HL-60/S4 (cell line): ENCODE results near the gene CLMN.

ENCODE experiments used
- in situ Hi-C: fragments of 300-500 bp; cut with MboI; formaldehyde crosslinking; loops from 2 replicates; pipeline ENCODE4 v1.14.3; 2022; ENCODE audit warnings: low sequenced_read_pairs

Gene CLMN

DNA sequence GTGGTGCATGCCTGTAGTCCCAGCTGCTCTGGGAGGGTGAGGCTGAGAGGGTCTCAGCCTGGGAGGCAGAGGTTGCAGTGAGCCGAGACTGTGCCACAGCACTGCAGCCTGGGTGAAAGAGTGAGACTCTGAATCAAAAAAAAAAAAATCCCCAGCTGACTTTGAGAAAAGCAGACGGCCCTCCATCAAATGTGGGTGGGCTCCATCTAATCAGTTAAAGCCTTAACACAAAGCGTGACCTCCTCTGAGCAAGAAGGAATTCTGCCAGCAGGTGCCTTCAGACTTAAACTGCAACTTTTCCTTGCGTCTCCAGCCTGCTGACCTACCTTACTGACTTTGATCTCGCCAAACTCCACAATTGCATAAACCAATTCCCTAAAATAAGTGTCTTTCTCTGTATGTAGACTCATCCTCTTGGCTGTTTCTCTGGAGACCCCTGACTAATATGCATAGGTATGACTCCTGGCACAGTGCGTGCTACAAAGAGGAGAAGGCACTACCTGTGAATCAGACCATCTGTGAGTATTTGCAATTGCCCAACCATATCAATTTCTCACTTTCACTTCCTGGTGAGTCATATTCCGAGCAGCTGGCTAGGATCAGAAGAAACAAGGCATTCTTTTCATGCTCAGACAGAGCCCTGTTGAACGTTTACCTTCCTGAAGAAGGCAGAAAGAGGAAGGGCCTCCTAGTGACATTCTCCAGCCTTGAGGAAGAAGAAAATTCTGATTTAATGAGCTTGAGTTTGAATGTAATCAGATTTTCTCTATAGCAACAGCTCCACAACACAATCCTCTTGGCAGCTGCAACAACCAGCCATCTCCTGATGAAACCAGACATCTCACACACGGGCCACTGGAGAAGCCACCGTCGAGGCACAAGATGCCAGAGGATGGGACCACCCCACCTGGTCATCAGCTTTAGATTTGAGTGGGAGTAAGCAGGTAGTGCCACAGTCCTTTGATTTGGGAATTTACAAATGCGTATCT is 54.3 kb downstream of the CLMN start:
- in situ Hi-C loops: no loop called here

DNA sequence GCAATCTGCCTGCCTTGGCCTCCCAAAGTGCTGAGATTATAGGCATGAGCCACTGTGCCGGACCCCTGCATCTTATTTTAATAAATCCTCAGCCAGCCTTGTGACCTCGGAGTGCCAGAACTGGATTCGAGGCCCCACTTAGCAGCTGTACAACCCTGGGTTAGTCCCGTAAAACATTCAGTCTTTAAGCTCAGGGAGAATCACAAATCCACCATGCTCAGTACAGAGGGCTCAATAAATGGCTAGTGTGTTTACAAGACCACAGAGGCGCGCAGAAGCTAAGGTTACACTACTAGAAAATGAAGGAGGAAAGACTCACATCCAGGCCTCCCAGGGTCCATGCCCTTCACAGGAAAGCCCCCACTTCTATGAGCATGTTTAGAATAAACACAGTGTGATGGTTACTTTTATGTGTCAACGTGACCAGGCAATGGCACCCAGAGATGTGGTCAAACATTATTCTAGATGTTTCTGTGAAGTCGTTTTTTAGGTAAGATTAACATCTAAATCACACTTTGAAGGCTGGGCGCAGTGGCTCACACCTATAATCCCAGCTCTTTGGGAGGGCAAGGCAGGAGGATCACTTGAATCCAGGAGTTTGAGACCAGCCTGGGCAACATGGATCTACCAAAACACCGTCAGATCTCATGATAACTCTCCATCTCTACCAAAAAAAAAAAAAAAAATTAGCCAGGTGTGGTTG is 55.3 kb downstream of the CLMN start:
- in situ Hi-C loops: no loop called here

DNA sequence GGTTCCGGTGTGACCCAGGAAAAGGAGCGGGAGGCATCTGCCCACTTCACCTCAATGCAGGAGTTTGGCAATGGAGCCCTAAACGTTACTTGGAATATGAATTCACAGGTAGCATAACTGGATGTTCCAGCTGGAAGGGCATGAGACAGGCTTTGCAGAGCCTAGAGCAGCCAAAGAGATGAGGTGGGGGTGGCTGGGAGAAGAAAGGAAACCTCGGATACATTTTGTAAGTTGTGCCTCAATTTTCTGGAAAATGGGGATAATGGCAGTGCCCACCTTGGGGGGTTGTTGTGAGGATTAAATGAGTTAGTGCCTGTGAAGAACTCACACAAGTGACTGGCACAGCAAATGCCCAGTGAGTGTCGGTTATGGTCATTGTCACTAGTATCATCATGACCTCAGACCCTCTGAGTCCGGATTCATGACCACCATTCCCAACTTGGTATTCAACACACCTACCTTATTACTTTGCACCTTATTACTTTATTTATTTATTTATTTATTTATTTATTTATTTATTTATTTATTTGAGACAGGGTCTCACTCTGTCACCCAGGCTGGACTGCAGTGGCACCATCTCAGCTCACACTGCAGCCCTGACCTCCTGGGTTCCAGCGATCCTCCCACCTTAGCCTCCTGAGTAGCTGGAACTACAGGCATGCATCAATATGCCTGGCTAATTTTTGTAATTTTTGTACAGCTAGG is 56.0 kb downstream of the CLMN start:
- in situ Hi-C loops: no loop called here

DNA sequence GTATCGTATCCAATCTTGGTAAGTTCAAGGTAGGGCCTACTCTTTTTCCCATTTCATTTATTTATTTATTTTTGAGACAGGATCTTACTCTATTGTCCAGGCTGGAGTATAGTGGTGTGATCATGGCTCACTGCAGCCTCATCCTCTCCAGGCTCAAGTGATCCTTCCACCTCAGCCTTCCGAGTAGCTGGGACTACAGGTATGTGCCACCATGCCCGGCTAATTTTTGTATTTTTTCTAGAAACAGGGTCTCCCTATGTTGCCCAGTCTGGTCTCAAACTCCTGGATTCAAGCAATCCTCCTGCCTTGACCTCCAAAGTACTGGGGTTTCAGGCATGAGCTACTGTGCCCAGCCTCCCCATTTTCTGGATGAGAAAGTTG is 57.2 kb downstream of the CLMN start:
- in situ Hi-C loops: no loop called here

DNA sequence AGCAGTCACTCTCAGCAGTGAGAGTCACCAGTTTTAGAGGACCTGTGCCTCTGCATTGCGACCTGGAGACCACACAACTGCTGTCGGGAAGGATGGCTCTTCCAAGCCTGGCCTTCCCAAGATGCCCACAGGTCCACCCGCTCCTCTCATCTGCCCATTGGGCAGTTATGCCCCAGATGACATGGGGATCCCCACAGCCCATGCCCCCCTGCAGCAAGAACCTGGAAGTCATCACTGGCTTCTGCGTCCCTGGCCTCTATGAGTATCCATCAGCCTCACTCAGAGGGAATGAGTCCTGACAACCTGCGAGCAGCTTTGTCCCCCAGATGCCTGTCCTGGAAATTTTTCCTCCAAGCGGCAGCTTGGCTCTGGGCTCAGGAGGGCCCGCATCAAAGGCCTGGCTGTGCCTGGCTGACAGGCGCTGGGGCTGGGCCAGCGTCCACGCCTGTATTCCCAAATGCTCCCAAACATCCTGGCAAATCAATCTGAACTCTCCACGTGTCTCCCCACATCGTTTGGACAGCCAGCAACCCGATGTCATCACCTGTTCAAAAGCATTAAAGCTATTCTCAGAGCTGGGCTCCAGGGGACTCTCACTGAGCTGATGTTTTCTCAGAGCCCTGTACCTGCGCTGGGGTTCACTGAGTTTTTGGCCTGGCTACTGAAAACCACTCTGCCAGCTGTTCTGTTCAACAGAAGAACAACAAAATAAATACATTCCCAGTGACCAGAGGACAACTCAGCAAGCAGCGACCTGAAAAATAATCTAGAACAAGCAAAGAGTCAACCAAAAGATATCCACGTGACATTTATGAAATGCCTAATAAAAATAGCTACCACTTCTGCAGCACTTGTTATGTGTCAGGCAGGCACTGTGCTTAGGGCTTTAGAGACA is 57.8 kb downstream of the CLMN start:
- in situ Hi-C loops: no loop called here

DNA sequence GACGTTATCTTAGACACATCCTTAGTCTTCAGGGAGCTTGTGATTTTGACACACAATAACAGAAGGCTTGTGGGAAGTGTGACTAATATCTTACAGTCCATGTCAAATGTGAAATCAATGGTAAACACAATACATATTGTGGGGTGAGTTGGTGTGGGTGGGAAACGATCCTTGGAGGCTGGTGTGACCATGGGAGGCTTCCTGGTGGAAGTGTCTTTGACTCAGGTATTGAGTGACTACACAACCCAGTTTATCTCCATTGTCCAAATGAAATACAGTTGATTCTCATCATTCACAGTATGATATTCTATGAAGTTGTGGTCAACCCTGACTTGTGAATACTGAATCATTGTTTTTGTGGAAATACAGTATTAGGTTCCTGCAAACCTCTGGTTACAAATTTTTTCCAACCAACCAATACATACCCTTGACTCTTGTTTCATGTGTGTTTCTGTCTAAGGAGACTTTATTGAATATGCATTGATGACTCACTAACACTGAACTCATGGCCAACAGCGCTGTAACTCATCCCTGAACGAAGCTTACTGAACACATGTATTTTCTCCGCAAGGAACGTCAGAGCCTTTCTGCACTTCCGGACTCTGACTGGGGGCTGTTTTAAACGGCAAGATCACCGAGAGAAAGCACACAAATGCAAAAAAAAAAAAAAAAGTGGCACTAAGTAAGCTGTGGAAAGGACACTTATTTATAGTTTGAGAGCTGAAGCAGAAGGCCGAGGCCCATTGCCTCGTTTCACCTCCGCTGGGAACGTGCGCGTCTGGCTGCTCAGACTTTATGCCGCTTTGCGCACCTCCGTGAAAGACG is 59.0 kb downstream of the CLMN start:
- in situ Hi-C loops: no loop called here

DNA sequence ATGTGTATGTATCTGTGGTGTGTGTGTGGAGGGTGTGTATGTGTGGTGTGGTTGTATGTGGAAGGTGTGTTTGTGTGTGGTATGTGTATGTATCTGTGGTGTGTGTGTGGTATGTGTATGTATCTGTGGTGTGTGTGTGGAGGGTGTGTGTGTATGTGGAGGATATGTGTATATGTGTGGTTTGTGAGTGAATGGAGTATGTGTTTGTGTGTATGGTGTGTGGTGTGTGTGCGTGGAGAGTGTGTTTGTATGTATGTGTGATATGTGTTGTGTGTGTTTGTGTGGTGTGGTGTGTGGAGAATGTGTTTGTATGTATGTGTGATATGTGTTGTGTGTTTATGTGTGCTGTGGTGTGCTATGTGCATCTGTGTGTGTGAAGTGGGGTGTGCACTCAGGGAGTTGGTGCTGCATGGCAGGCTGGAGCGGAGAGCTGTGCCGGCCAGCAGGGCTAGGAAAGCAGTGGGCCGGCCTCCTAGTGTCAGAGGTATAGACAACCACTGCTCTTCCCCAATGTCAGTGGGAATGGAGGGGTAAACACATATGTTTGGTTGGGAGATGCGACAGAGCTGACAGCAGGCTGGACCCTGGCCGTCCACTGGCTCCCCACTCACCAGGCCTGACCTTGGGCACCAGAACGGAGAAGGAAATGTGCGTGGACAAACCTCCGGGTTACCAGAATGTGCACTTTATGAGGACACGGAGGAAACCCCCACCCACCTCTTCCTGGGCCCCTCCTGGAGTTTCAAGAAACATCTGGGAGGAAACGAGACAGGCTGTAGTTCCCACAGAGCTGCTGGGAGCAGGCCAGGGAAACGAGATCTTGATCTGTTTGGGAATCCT is 60.7 kb downstream of the CLMN start:
- in situ Hi-C loops: no loop called here

DNA sequence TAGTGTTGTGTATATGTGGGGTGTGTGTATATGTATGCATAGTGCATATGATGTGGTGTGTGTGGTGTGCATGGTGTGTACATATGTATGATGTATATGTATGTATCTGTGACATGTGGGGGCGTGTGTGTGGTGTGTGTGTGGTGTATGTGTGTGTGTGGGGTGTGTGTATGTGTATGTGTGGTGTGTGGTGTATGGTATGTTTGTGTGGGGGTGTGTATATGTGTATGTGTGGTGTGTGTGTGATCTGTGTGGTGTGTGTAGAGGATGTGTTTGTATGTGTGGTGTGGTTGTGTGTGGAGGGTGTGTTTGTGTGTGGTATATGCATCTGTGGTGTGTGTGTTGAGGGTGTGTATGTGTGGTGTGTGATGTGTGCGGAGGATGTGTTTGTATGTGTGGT is 61.6 kb downstream of the CLMN start:
- in situ Hi-C loops: no loop called here

DNA sequence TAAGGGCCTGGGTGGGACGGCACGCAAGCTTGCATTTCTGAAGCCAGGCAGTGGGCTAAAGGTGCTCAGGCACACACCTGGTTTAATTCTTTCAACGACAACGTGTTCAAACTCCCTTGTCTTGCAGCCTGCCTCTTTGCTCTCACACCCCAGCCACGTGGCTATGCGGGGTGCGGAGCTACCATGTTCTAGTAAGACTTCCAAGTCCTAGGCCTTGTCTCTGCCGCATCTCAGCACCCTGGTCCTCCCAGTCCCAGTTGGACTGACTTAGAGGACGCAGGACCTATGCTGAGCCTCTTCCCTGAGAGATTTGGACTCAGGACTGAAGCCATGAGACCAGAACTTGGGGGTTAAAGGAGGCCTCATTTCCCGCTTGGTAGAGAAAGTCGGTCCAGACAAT is 62.2 kb downstream of the CLMN start:
- in situ Hi-C loops: no loop called here

DNA sequence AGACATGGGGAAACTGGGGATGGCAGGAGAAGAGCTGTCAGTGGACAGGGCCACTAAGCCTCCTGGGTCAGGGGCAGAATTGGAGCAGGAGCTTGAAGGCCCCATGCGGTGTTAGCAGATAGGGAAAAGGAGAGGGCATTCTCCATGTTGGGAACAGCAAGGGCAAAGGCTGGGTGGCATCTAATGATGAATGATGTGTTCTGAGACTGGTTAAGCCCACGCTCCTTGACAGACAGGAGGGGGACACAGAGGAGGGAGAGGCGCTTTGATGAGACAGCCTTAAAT is 63.0 kb downstream of the CLMN start:
- in situ Hi-C loops: no loop called here

DNA sequence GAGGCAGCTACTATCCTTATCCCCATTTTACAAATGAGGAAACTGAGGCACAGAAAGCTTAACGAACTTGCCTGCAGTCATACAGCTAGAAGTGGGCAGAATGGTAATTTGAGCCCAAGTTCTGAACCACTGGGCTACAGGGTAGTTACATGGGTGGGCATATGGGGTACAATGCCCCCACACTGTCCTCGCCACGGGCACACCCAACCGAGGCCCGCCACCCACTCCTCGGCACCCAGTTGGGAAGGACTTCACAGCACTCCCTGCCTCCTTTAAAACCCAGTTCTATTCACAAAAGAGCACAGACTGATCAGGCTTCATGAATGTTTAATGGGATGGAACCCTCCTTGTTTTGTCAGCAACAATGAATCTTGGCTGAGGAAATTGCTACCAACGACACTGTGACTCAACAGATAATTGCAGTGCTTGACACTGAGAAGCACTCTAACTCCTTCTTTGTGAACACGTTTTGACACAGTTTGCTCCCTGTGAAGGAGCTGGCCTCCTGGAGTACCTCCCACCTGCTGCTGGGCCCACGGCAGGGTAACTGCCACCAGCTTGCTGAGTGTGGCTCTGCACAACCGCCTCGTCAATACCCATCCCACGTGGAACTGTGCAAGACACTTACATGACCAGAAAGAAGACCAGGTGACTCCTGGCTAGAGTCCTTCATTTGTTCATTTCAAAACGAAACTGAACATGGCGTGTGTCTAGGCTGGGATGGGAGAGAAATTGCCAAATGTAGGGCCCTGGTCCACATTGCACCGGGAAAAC is 63.5 kb downstream of the CLMN start:
- in situ Hi-C loops: no loop called here

DNA sequence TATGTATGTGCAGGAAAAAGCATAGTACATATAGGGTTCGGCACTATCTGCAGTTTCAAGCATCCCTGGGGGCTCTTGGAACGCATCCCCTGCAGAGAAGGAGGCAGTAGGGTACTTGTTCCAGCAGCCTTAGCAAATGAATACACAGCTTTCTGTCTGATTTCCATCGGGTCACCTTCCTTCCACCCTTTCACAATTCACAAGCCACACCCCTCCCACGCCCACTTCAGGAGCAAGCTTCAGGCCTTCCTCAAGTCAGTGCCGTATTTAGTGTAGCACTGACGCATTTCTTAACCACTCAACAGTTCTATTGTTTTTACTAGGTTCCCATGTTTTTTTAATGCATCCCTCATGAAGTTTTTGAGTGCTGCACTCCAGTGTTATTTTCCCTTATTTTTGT is 64.2 kb downstream of the CLMN start:
- in situ Hi-C loops: no loop called here

DNA sequence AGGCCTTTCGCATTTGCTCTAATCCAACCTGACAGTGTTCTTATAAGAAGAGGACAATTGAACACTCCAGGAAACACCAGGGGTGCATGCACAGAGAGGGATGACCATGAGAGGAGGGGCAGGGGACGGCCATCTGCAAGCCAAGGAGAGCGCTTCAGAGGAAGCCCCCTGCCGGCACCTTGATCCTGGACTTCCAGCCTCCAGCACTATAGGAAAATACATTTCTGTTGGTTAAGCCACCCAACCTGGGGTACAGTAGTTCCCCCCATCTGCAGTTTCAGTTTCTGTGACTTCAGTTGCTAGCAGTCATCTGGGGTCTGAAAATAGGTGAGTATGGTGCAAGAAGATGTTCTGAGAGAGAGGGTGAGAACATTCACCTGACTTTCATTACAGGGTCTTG is 64.7 kb downstream of the CLMN start:
- in situ Hi-C loops: no loop called here

DNA sequence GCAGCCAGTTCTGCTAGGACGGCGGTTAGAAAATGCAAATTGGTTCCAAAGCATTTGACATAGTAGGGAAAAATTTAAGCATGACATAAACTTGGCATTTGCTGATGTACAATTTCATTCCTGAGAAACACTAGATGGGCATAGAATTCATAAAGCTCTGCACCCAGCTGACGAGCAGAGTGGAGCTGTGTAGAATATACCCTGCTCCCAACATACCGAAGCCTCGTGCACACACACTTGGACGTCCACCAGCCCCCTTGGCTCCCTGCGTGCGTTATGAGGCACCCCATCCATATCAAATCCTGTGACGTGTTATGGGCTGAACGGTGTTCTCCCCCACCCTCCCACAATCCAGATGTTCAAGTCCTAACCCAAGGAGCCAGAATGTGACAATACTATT is 65.4 kb downstream of the CLMN start:
- in situ Hi-C loops: no loop called here

DNA sequence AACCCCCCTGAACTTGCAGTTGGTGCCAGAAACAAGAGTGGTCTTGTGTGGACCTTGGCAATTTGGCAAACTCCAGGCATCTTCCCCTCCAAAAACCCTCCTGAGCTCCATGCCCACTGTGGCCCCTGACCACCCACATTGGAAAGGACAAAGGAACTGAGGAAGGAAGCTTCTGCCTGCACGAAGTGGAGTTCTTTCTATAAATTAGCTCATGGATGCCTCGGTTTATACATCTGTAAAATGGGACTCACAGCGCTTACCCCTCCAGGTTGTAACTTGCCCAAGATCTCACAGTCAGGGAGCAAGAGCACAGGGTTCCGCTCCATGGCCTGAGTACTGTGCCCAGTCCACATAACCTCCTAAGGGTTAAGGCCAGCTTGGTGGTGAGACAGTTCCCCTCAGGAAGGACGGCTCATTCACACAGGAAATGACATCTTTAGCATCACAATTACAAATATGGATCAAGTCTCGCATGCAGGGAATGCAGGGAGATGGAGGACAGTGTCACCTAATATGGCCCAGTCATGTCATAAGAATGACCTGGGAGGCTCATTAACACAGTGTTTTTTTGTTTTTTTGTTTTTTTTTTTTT is 66.6 kb downstream of the CLMN start:
- in situ Hi-C loops: no loop called here

DNA sequence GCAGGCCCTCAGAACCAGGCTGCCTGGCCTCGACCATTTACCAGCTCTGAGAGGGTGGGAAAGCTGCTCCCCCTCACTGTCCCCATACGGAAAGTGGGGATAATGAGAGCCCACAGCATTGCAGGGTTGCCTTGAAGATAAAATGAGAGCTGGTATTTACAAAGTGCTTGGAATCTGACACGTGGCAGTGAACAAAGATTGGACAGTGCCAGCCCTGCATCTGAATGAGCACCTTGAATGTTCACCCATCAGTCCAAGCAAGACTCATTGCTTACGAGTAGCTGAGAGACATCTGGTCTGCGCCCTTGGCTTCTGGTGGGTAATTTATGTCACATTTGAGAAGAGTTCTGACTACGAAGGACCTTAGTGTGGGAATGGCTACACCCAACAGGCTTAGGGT is 67.5 kb downstream of the CLMN start:
- in situ Hi-C loops: no loop called here

DNA sequence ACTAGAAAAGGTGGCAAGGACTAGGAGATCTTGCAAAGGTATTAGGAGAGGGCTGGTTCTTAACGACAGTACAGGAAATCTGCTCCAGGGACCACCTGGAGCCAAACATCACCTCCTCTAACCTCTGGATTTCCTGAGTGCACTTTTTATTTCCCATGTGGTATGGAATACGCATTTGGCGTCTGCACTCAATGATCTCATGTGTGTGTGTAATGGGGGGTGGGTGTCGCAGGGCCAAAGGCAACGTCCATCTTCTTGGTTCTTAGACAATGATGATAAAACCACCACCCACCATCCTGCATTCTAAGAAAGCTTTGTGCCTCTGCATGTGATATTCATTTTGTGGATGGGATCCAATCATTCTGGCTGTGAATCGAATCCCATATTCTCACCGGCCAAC is 68.8 kb downstream of the CLMN start:
- in situ Hi-C loops: no loop called here

DNA sequence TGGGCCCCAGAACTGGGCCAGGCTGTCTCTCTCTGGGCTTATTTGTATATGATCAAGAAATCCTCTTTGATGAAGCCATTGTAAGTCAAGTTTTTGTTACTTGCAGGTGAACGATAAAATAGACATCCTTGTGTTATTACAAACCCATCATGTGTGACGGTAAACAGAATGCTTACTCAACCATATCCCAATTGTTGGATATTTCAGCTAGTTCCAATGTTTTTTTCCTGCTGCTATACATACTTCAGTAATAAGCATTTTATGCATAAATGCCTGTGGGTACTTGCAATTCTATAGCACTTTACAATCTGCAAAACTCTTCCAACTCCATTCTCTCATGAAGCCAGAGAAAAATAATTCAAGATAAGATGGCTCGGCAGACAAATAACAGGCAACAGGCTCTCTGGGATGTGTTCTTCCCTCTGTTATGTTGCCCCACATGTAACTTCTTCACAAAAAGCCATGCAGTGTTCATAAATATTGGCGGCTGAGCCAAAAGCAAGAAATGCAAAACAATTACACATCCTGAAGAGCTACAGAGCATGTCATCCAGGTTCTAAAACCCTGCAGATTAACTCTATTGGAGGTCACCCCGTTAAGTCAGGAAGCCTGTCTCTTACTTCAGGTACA is 69.5 kb downstream of the CLMN start:
- in situ Hi-C loops: no loop called here
